ENCODE data around the gene GBA2.

DNA sequence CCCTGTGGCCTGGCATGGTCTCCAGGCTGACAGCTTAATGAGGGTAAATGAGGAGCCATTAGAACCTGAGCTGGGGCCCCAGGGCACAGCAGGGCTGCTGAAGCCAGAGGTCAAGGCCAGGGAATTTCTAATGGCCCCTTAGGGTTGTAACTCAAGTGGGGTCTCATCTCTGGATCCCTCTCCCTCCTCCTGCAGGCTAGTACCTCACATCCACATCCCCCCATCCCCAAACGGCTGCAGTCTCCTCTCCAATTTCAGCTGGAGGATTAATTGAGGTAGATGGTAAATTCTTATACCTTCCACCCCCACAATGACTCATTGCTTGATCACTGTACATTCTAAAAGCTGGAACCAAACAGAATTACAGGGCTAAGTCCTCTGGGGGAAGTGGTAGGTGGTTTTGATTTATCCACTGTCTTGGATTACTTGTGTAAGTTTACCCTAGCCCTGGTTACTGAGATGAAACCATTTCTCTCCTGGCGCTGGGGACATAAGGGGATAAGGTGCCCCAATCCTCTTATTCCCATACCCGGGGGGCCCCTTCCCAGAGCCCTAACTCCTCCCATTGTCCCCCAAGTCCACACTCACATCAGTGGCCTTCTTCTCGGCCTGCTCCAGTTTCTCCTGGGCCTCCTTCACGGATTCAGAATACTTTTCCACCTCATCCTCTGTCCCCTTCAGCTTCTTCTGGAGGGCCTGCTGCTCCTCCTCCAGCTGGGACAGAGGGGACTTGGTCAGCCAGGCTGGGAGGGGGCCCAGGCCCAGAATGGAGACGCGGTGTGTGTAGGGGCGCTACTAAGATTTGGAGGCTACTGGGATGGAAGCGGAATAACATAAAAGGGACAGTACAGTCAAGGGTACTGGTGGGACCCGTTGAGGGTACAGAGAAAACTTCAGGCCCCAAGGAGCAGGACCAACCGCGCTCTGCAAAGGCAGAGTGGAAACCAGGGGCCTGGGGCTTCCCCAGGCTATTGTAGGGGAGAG lies 60.2 kb downstream of the GBA2 start:
- TF ChIP-seq, protein P1, sequence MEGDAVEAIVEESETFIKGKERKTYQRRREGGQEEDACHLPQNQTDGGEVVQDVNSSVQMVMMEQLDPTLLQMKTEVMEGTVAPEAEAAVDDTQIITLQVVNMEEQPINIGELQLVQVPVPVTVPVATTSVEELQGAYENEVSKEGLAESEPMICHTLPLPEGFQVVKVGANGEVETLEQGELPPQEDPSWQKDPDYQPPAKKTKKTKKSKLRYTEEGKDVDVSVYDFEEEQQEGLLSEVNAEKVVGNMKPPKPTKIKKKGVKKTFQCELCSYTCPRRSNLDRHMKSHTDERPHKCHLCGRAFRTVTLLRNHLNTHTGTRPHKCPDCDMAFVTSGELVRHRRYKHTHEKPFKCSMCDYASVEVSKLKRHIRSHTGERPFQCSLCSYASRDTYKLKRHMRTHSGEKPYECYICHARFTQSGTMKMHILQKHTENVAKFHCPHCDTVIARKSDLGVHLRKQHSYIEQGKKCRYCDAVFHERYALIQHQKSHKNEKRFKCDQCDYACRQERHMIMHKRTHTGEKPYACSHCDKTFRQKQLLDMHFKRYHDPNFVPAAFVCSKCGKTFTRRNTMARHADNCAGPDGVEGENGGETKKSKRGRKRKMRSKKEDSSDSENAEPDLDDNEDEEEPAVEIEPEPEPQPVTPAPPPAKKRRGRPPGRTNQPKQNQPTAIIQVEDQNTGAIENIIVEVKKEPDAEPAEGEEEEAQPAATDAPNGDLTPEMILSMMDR (IDR thresholded peaks at IDR 0.05): no peak
- TF ChIP-seq POLR2A (IDR thresholded peaks at IDR 0.05) (no peak), POLR2AphosphoS5 (IDR thresholded peaks at IDR 0.05; ENCODE audit: insufficient read depth in 1 of 2, low read depth in 1 of 2) (no peak)
